Panc1 (cell line): ENCODE measurements around the gene MMP8.

Source experiments
- POLR2AphosphoS5 ChIP-seq: IDR thresholded peaks from 2 replicates; pipeline ENCODE4 v1.6.1; 2012; ENCODE audit warnings: mild to moderate bottlenecking, low read depth, low read length, moderate library complexity
- TCF7L2 ChIP-seq: IDR thresholded peaks from 2 replicates; pipeline ENCODE4 v1.6.1; 2011; ENCODE audit warnings: mild to moderate bottlenecking, low read depth, low read length, inconsistent platforms
- TF ChIP-seq, protein P1 (sequence below): fragments of 450-650 bp; IDR thresholded peaks from 2 replicates; pipeline ENCODE4 v1.5.1; 2017; ENCODE audit warnings: mild to moderate bottlenecking
- TF ChIP-seq, protein P2 (sequence below), 2 experiments: IDR thresholded peaks; 2 replicates each; pipeline ENCODE4 v1.6.1; 2011 to 2012; ENCODE audit warnings: low read depth in 2 of 2, control low read depth in 1 of 2, low read length in 1 of 2, mild to moderate bottlenecking in 1 of 2, moderate library complexity in 1 of 2; ENCODE audit not compliant: insufficient read depth in 1 of 2

DNA sequence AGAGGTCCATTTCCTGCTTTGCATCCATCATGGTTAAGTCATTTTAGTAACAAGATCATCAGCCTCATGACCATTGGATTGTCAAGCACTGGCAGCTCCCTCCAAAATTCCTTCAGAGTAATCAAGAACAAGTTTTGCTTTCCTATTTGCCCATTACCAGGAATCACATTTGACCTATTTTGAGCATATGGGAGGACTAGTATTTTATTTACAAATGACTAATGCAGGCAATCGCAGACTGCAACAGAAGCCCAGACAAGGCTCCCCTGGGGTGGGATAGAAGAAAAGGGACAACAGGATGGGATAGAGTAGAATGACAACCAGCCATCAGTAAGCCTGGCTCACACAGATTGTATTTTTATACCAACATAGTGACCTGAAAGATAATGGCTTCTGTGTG lies 46.6 kb upstream of the MMP8 start:
- TF ChIP-seq, protein P1, sequence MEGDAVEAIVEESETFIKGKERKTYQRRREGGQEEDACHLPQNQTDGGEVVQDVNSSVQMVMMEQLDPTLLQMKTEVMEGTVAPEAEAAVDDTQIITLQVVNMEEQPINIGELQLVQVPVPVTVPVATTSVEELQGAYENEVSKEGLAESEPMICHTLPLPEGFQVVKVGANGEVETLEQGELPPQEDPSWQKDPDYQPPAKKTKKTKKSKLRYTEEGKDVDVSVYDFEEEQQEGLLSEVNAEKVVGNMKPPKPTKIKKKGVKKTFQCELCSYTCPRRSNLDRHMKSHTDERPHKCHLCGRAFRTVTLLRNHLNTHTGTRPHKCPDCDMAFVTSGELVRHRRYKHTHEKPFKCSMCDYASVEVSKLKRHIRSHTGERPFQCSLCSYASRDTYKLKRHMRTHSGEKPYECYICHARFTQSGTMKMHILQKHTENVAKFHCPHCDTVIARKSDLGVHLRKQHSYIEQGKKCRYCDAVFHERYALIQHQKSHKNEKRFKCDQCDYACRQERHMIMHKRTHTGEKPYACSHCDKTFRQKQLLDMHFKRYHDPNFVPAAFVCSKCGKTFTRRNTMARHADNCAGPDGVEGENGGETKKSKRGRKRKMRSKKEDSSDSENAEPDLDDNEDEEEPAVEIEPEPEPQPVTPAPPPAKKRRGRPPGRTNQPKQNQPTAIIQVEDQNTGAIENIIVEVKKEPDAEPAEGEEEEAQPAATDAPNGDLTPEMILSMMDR = no peak
- TF ChIP-seq TCF7L2 (no peak), POLR2AphosphoS5 (no peak)
- TF ChIP-seq, protein P2, sequence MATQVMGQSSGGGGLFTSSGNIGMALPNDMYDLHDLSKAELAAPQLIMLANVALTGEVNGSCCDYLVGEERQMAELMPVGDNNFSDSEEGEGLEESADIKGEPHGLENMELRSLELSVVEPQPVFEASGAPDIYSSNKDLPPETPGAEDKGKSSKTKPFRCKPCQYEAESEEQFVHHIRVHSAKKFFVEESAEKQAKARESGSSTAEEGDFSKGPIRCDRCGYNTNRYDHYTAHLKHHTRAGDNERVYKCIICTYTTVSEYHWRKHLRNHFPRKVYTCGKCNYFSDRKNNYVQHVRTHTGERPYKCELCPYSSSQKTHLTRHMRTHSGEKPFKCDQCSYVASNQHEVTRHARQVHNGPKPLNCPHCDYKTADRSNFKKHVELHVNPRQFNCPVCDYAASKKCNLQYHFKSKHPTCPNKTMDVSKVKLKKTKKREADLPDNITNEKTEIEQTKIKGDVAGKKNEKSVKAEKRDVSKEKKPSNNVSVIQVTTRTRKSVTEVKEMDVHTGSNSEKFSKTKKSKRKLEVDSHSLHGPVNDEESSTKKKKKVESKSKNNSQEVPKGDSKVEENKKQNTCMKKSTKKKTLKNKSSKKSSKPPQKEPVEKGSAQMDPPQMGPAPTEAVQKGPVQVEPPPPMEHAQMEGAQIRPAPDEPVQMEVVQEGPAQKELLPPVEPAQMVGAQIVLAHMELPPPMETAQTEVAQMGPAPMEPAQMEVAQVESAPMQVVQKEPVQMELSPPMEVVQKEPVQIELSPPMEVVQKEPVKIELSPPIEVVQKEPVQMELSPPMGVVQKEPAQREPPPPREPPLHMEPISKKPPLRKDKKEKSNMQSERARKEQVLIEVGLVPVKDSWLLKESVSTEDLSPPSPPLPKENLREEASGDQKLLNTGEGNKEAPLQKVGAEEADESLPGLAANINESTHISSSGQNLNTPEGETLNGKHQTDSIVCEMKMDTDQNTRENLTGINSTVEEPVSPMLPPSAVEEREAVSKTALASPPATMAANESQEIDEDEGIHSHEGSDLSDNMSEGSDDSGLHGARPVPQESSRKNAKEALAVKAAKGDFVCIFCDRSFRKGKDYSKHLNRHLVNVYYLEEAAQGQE (IDR thresholded peaks at IDR 0.05; ENCODE audit: insufficient read depth in 1 of 2, low read depth in 2 of 2, low read length in 1 of 2) = no peak
